HUES6 (cell line): ENCODE results near the gene TMEM201.

Experiments
- H3K27ac ChIP-seq: 2 replicates; pipeline ENCODE4 v1.7.0; 2013; ENCODE audit warnings: low read depth, mild to moderate bottlenecking, low read length, inconsistent platforms
- H3K27me3 ChIP-seq: 2 replicates; pipeline ENCODE4 v1.6.1; 2013; ENCODE audit warnings: low read length; ENCODE audit not compliant: control insufficient read depth, insufficient read depth
- H3K36me3 ChIP-seq: 2 replicates; pipeline ENCODE4 v1.6.1; 2013; ENCODE audit warnings: low read length; ENCODE audit not compliant: control insufficient read depth, insufficient read depth
- H3K4me1 ChIP-seq: 2 replicates; pipeline ENCODE4 v1.6.1; 2013; ENCODE audit warnings: low read length; ENCODE audit not compliant: control insufficient read depth, insufficient read depth
- H3K4me3 ChIP-seq: 2 replicates; pipeline ENCODE4 v1.5.1; 2013; ENCODE audit warnings: low read depth, low read length
- H3K9ac ChIP-seq: one replicate; pipeline ENCODE4 v1.6.1; 2013; ENCODE audit warnings: mild to moderate bottlenecking, low read length
- H3K9me3 ChIP-seq: 2 replicates; pipeline ENCODE4 v1.6.1; 2013; ENCODE audit warnings: low read depth, low read length; ENCODE audit not compliant: control insufficient read depth, insufficient read depth

Gene TMEM201

DNA sequence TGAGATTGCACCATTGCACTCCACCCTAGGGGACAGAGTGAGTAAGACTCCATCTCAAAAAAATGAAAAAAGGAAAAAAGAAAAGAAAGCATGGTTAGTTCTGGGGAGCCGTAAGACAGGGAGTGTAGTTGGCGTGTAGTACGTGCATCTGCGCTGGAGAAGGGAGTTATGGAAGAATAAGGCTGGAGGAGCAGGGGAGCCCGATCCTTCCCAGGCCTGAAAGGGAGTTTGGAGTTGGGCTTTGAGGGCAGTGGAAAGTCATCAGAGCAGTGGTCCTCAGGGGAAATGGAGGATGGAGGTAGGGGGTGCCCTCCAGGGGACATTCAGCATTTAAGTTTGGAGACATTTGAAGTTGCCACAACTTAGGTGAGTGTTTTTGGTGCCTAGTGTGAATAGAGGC, 11.3 kb upstream of the TMEM201 start:
- Histone ChIP-seq H3K9me3 (no peaks in the 10 kb centered on the region), H3K4me3 (no peak overlapping the region), H3K27ac (no peak overlapping the region), H3K27me3 (no peaks in the 10 kb centered on the region), H3K4me1 (no peaks in the 10 kb centered on the region), H3K9ac (no peak overlapping the region), H3K36me3 (peaks cover 61% of the 10 kb centered on the region)

DNA sequence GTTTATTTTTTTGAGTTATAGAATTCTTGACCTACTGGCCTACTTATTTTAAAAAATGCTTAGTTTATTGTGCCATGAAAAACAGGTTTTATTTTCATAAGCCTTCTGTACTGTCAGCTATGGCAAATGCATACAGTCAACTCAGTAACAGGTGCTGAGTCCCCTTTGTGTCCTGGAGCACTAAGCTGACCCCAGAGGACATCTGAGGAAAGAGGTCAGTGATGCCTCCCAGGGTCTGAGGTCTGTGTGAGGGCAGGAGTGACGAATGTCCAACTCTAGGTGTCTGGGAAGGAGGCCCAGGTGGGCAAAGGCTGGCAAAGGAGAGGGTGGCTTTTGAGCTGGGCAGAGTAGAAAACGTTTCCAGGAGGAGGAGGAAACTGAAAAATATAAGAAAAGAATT, 7.8 kb upstream of the TMEM201 start:
- Histone ChIP-seq H3K27ac (no peak overlapping the region), H3K36me3 (peaks cover 65% of the 10 kb centered on the region), H3K9me3 (no peaks in the 10 kb centered on the region), H3K27me3 (no peaks in the 10 kb centered on the region), H3K4me1 (no peaks in the 10 kb centered on the region), H3K4me3 (no peak overlapping the region), H3K9ac (no peak overlapping the region)

DNA sequence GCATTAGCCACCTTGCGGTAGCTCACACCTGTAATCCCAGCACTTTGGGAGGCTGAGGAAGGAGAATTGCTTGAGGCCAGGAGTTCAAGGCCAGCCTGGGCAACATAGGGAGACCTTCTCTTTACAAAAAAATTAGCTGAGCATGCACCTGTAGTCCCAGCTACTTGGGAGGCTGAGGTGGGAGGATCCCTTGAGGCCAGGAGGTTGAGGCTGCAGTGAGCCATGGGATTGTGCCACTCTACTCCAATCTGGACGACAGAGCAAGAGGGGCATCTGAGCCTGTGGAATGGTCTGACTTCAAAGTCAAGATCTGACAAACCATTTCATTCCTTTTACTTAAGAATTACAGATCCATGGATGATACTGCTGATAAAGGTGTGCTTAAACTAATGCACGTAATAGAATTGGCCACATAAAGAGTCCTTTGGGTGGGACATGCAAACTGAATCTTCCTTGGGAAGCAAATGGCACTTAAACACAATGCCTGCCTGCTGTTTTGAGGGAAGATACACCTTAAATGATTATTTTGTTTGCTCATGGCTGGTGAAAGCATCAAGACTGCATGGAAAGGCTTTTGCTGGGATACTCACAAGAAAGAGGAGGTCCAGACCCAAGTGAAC, 2.5 kb upstream of the TMEM201 start:
- Histone ChIP-seq H3K9ac (no peak overlapping the region), H3K4me1 (peaks cover 16% of the 10 kb centered on the region), H3K9me3 (no peaks in the 10 kb centered on the region), H3K27me3 (no peaks in the 10 kb centered on the region), H3K27ac (no peak overlapping the region), H3K36me3 (peaks cover 23% of the 10 kb centered on the region), H3K4me3 (no peak overlapping the region)

GRCh38 chr1:9589144-9589718, 520 bp downstream of the TMEM201 start:
- H3K36me3 ChIP-seq: peaks cover 6% of the 10 kb centered on the region; the same call in 1 of the 2 replicates
- H3K27ac ChIP-seq: peak overlapping the region; percentile 48; the same call in 1 of the 2 replicates
- H3K9ac ChIP-seq: peak overlapping the region; percentile 80
- no peaks in the 10 kb centered on the region for H3K9me3 ChIP-seq
- H3K4me3 ChIP-seq: peak overlapping the region; percentile 95
- H3K4me1 ChIP-seq: peaks cover 46% of the 10 kb centered on the region
- no peaks in the 10 kb centered on the region for H3K27me3 ChIP-seq

GRCh38 chr1:9589719-9590157, 1.0 kb downstream of the TMEM201 start:
- H3K27ac ChIP-seq: no peak overlapping the region
- H3K9ac ChIP-seq: peak overlapping the region; percentile 80
- peaks cover 3% of the 10 kb centered on the region; the same call in 1 of the 2 replicates for H3K36me3 ChIP-seq
- peaks cover 48% of the 10 kb centered on the region for H3K4me1 ChIP-seq
- no peaks in the 10 kb centered on the region for H3K9me3 ChIP-seq
- H3K27me3 ChIP-seq: no peaks in the 10 kb centered on the region
- peak overlapping the region; percentile 95 for H3K4me3 ChIP-seq

DNA sequence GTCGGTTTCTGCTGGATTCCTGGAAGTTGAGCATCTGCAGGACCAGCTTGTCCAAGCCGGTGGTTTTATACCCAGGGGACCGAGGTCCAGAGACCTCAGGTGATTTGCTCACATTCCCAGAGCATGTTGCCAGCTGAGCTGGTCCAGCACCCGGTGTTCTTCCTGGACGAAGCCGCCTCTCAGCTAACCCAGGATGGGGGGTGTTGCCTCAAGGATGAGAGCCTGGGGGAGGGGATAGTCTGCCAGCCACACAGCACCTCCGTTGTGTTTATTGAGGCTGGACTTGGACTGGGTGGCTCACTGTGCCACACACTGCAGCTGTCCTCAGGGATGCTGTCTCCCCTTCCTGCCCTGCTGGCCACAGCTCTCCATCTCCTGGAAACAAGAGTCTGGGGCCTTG, 1.5 kb downstream of the TMEM201 start:
- no peak overlapping the region for H3K27ac ChIP-seq
- H3K27me3 ChIP-seq: no peaks in the 10 kb centered on the region
- H3K4me3 ChIP-seq: peak overlapping the region; percentile 95
- no peaks in the 10 kb centered on the region for H3K36me3 ChIP-seq
- no peaks in the 10 kb centered on the region for H3K9me3 ChIP-seq
- H3K4me1 ChIP-seq: peaks cover 48% of the 10 kb centered on the region
- no peak overlapping the region for H3K9ac ChIP-seq

GRCh38 chr1:9590945-9591668, 2.4 kb downstream of the TMEM201 start:
- H3K27ac ChIP-seq: no peak overlapping the region
- H3K4me3 ChIP-seq: no peak overlapping the region
- no peaks in the 10 kb centered on the region for H3K9me3 ChIP-seq
- H3K27me3 ChIP-seq: no peaks in the 10 kb centered on the region
- peaks cover 48% of the 10 kb centered on the region for H3K4me1 ChIP-seq
- H3K36me3 ChIP-seq: no peaks in the 10 kb centered on the region
- H3K9ac ChIP-seq: no peak overlapping the region

DNA sequence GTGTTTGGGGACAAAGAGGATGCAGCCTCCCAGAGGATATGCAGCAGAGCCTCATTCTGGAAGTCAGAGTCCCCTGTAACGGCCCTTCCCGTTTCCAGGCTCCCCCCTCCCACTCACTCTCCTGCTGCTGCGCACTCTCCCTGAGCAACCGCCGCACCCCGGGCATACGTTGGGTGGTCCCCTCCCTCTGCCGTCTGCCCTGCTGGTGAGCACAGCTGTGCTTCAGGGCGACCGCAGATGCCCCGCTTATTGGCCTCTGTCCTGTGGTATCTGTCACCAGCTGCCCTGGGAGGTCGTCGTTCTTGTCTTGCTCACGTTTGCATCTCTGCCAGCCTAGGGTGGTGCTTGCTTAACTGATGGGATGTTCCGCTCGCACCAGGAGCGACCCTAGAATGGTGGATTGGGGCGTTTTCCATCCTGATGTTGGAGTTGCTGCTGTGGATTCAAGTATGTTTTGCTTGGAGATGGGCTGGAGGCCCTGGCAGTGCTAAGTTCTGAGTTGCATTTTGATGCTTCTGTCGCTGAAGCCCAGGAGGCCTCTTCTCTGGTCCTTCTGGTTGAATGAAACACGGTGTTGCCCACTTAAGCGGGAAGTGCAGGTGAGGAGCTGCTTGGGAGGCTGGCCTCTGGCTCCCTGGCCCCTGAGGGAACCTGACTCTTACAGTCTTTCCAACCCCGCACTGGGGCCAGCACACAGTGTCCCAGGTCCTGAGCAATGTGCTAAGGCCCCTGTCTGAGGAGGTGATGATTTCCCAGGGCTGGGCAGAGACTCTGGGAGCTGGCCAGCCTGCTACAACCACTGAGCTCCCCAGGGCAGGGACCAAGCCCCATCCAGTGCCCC, 3.2 kb downstream of the TMEM201 start:
- H3K9ac ChIP-seq: no peak overlapping the region
- H3K27ac ChIP-seq: no peak overlapping the region
- no peaks in the 10 kb centered on the region for H3K9me3 ChIP-seq
- peaks cover 48% of the 10 kb centered on the region for H3K4me1 ChIP-seq
- no peaks in the 10 kb centered on the region for H3K27me3 ChIP-seq
- H3K36me3 ChIP-seq: peaks cover 6% of the 10 kb centered on the region
- H3K4me3 ChIP-seq: no peak overlapping the region; the same call in 1 of the 2 replicates

GRCh38 chr1:9592510-9593075, 3.9 kb downstream of the TMEM201 start:
- H3K27ac ChIP-seq: no peak overlapping the region
- H3K4me1 ChIP-seq: peaks cover 48% of the 10 kb centered on the region
- no peaks in the 10 kb centered on the region for H3K27me3 ChIP-seq
- H3K36me3 ChIP-seq: peaks cover 13% of the 10 kb centered on the region
- no peak overlapping the region for H3K4me3 ChIP-seq
- H3K9me3 ChIP-seq: no peaks in the 10 kb centered on the region
- no peak overlapping the region for H3K9ac ChIP-seq

GRCh38 chr1:9593147-9593491, 4.4 kb downstream of the TMEM201 start:
- Histone ChIP-seq H3K36me3 (peaks cover 18% of the 10 kb centered on the region), H3K27ac (no peak overlapping the region; the same call in 1 of the 2 replicates), H3K4me1 (peaks cover 48% of the 10 kb centered on the region)

More at GRCh38 chr1:9593147-9593491, 4.4 kb downstream of the TMEM201 start:
- Histone ChIP-seq H3K9ac (no peak overlapping the region), H3K27me3 (no peaks in the 10 kb centered on the region), H3K9me3 (no peaks in the 10 kb centered on the region), H3K4me3 (no peak overlapping the region)
